NCI-H460 (cell line): ENCODE data around the gene CLDN34. TPM values are rescaled to one million over a fixed set of nuclear protein-coding genes. Genes with fewer than 3 reads are reported as not detected.

Source experiments
- DNase-seq: peaks from one replicate; pipeline ENCODE4 v3.0.0-alpha.2; 2016; ENCODE audit warnings: low read depth; ENCODE audit errors: extremely low read depth
- total RNA-seq: library from RNA; depleted of rRNA; stranded (reverse); fragments of >200 nt; shearing (Covaris generic); gene quantifications from 2 replicates; pipeline ENCODE4 v1.2.3, GENCODE V29; 2014; rRNA removed

The CLDN34 gene
- total RNA-seq, 1 experiment from 2014 or later, result not detected

DNA sequence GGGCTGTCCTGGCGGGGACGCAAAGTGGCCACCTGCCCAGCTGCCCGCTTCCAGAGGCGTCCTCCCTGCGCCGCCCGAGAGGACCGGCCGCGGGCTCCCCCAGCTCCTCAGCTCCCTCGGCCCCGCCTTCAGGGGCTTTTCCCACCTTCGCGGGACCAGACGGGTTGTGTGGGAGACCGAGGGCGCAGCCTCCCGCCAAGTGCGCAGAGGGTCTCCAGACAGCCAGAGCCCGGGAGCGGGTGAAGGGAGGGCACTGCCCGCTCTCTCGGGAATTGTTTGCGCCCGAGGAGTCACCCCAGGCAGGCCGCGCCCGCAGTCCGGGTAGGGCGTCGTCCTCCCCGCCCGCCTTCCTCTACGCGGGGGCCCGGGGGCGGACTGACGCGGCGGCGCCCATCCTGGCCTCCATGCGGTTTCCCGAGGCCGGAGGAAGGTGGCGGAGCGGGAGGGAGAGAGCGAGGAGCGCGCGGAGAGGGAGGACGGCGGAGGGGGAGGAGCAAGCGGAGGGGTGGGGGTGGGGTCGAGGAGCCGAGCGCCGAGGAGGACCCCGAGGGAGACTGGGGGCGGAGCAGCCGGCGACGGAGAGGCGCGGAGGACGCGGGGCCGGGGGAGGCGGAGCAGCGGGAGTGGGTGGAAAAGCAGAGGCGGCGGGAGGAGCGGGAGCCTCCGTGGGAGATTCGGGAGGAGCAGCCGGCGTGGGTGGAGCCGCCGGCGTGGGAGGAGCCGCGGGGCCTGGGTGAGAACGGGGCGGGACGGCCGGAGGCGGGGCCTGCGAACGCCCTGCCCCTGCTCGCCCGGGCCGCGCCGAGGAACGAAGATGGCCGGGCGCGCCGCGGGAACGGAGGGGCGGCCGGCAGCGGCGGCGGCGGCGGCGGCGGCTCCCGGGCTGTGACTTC, 47.5 kb downstream of the CLDN34 start:
- peak; percentile 79 for DNase-seq

DNA sequence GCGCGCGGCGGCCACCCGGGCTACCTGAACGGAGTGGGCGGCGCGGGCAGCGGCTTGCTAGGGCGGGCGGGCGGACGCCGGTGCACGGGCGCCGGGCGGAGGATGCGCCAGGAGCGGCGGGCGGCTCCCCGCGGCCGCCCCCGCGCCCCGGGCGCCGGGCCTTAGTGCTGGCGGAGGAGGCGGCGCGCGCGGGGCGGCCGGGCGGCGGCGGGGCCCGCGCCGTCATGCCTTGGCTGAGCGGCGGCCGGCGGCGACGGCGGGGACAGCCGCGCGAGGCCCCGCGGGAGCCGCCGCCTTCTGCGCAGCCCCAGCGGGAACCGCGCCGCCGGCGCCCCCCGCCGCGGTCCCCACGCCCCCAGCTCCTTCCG, 48.2 kb downstream of the CLDN34 start:
- no peak for DNase-seq

DNA sequence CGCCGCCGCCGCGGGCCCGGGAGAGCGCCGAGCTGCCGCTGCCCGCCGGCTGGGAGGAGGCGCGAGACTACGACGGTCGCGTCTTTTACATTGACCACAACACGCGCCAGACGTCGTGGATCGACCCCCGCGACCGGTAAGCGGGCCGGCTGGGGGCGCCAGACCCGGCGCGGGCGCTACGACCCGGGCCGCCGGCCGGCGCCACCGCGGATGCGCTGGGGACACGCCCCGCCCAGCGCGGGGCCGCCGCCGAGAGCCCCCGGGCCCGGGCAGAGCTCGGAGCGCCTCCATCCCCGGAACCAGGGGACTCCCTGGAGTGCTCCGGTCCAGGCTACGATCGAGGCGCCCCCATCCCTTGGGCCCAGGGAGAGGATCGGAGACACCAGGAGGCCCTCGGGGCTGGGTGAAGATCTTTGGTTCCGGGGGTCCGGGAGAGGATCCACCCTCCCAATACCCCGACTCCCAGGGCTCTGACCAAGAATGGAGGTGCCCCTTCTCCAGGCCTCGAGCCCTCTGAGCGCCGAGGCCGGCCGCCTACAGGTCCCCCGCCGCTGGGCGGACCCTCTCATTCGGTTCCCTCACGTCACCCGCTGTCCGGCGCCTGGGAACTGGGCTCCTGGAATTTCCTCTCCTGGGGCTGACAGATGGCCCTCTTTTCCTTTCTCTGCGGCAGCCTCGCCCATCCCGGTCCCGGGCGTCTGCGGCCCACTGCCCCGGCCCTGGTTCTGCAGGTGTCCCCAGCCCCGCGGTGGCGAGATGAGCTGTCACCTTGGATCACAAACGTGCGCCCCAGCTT, 48.8 kb downstream of the CLDN34 start:
- no peak for DNase-seq

DNA sequence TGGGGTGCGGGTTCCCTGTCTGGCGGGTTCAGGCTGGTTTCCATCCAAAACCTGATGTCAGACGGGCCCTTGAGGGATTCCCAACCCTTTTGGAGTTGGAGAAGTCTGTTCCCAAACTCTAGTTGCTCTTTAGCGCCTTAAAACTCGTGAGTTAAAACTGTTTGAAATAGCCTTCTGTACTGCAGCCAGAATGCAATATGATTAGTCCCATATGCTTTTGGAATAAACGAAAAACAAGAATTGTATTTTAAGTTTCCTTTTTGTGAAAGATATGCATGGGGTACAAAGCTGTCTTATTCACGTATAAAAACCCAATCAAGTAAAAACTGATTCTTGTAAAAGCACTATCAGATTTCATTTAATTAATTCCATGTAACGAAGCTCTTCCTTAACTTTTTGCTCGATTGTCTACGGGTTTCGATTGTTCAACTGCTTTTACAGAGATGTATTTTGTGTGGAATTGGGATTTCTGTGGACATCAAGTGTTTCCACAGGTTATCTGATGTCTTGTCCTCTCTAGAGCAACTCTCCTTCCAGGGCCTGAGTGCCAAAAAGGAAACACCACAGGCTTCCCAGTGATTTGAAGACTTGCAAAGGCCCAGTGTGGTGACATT, 49.5 kb downstream of the CLDN34 start:
- DNase-seq, result no peak

DNA sequence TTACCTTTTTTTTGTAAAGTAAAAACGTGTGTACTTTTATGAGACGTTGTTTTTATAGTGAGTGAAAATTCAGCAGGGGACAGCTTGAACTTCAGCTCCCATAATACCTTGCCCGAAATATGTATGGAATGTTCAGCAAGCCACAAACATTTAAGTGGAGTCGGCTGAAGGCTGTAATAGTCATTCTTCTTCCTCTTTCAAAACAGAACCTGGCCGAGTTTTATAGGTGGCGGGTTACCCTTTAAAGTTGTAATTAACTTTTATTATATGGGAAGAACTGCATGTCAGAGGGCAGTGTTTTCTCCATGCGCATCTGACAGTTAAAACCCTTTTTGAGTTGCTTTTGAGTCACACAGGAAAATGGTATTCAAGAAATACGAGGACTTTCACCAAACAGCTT, 50.7 kb downstream of the CLDN34 start:
- no peak for DNase-seq

Other genes with a start within 250 kb of the CLDN34 start
- gene GPR143, start 201.5 kb upstream of the CLDN34 start, total RNA-seq, result not detected in 2 replicates
- 0.12 and 0.17 TPM in 2 replicates for gene SHROOM2, start 180.9 kb upstream of the CLDN34 start, total RNA-seq
- 3.4 and 4.1 TPM in 2 replicates for gene CLCN4, start 189.6 kb downstream of the CLDN34 start, total RNA-seq